SJCRH30 (cell line): ENCODE results near the gene UNKL. TPM values are rescaled to one million over a fixed set of nuclear protein-coding genes. Genes with fewer than 3 reads are reported as not detected.
A peak's percentile ranks its signal among the peaks of the same experiment; 100 is the strongest.

Experiments
- DNase-seq, 2 experiments: peaks; one replicate each; pipeline ENCODE4 v3.0.0-alpha.2; 2015 to 2020
- H3K27ac ChIP-seq: fragments of 250-450 bp; sonication (Bioruptor Pico); 2 replicates; pipeline ENCODE4 v1.5.1; 2020; ENCODE audit warnings: mild to moderate bottlenecking, moderate library complexity
- H3K27me3 ChIP-seq: fragments of 250-450 bp; sonication (Bioruptor Pico); 2 replicates; pipeline ENCODE4 v1.5.1; 2020; ENCODE audit warnings: mild to moderate bottlenecking, moderate library complexity
- H3K36me3 ChIP-seq: fragments of 250-450 bp; sonication (Bioruptor Pico); 2 replicates; pipeline ENCODE4 v1.5.1; 2020; ENCODE audit warnings: mild to moderate bottlenecking, moderate library complexity
- H3K4me1 ChIP-seq: fragments of 250-450 bp; sonication (Bioruptor Pico); 2 replicates; pipeline ENCODE4 v1.5.1; 2020; ENCODE audit warnings: mild to moderate bottlenecking, moderate library complexity
- H3K4me3 ChIP-seq: fragments of 250-450 bp; sonication (Bioruptor Pico); 2 replicates; pipeline ENCODE4 v1.5.1; 2020; ENCODE audit warnings: mild to moderate bottlenecking, moderate library complexity
- H3K9me3 ChIP-seq: fragments of 250-450 bp; sonication (Bioruptor Pico); replicated peaks from 2 replicates; pipeline ENCODE4 v1.5.1; 2020; ENCODE audit warnings: mild to moderate bottlenecking, moderate library complexity
- total RNA-seq: library from RNA; depleted of rRNA; stranded (reverse); fragments of >200 nt; shearing (Covaris generic); gene quantifications from 2 replicates; pipeline ENCODE4 v1.2.3, GENCODE V29; 2014

UNKL gene
- total RNA-seq, 1 experiment from 2014 or later, result 9.8 TPM

DNA sequence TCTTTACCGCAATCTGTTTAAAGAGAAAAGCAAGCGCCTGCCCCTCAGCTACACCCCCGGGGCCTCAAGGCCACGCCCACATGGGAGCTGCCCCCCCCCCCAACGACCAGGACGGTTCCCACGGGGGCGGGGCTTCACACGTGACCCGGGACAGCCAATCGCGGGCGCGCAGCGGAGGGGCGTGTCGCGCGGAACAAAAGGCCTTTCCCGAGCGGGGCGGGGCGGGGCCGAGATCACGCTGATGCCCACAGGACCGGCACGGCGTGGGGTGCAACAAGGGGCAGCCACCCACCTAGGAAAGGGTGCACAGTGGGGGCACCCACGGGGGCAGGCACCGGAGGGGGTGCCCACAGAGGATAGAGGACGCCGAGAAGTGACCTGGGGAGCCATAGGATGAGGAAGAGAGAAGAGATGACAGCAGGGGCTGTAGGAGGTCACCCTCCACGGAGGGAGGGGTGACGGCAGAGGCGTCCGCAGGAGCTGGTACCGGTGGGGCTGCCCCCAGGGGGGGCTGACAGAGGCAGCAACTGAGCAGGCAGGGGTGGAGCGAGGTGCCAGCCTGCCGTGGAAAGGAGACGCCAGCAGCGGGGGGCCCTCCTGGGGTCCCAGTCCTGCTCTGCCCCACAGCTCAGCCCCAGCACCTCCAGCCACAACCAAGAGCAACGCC is 6.2 kb downstream of the UNKL start:
- Histone ChIP-seq H3K27ac (no peak overlapping the region), H3K9me3 (no peaks in the 10 kb centered on the region)

DNA sequence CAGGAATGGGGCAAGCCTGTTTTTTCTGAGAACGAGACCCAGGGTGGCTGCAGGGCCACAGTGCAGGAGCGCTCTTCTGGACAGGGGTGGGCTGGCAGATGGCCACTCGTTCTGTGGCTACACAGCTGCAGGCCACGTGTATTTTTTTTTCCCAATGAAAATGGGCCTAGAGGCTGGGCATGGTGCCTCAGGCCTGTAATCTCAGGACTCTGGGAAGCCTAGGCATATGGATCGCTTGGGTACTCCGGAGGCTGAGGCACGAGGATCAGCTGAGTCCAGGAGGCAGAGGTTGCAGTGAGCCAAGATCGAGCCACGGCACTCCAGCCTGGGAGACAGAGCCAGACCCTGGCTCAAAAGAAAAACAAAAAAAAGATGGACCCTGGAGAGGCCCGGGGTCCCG is 6.8 kb downstream of the UNKL start:
- DNase-seq, result no peak
- Histone ChIP-seq H3K4me3 (peak overlapping the region; percentile 61), H3K27me3 (no peaks in the 10 kb centered on the region), H3K4me1 (no peaks in the 10 kb centered on the region), H3K27ac (no peak overlapping the region), H3K9me3 (no peaks in the 10 kb centered on the region), H3K36me3 (no peaks in the 10 kb centered on the region)

More for the DNA sequence above, 6.2 kb downstream of the UNKL start:
- no peaks in the 10 kb centered on the region for H3K27me3 ChIP-seq
- no peaks in the 10 kb centered on the region for H3K36me3 ChIP-seq
- peak overlapping the region; percentile 61 for H3K4me3 ChIP-seq
- peak; percentile 93 to 94 for DNase-seq
- no peaks in the 10 kb centered on the region for H3K4me1 ChIP-seq

DNA sequence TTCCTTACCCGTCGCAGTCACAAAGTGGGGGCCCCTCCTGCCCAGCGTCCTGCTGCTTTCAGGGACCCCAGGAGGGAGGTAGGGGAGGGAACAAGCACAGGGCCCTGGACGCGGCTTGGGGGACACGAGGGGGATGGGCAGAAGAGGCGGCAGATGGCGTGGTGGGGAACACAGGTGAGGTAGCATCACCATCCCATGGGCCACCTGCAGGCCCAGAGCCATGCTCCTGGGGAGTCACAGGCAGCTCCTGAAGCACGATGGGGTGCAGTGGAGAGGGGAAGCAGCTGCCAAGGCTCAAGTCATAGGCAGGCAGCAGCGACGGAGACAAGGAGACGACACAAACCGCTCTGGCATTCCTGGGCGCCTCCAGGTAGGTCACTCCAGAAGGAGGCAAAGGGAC is 10.8 kb downstream of the UNKL start:
- H3K9me3 ChIP-seq, result no peaks in the 10 kb centered on the region
- H3K4me1 ChIP-seq, result no peaks in the 10 kb centered on the region
- DNase-seq, result no peak
- no peaks in the 10 kb centered on the region for H3K36me3 ChIP-seq
- H3K4me3 ChIP-seq, result no peak overlapping the region
- no peak overlapping the region for H3K27ac ChIP-seq
- no peaks in the 10 kb centered on the region for H3K27me3 ChIP-seq

DNA sequence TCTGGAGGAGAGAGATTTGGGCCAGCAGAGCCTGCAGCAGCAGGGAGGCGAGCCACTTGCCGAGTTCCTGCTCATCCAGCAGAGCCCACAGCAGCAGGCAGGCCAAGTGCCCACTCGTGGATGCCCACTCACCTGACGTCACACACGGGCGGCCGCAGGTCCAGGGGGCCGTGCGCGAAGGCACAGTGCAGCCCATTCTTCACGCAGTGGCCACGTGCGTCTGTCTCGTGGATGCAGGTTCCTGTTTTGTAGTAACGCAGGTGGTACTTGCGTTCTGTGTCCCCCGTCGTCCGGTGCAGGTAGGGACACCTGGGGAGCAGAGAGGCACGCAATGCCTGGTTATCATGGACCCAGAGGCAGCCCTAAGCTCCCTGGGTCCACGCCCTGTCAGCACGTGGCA is 11.5 kb downstream of the UNKL start:
- Histone ChIP-seq H3K4me3 (no peak overlapping the region), H3K36me3 (no peaks in the 10 kb centered on the region), H3K27ac (no peak overlapping the region), H3K9me3 (no peaks in the 10 kb centered on the region), H3K4me1 (no peaks in the 10 kb centered on the region), H3K27me3 (no peaks in the 10 kb centered on the region)
- no peak for DNase-seq

DNA sequence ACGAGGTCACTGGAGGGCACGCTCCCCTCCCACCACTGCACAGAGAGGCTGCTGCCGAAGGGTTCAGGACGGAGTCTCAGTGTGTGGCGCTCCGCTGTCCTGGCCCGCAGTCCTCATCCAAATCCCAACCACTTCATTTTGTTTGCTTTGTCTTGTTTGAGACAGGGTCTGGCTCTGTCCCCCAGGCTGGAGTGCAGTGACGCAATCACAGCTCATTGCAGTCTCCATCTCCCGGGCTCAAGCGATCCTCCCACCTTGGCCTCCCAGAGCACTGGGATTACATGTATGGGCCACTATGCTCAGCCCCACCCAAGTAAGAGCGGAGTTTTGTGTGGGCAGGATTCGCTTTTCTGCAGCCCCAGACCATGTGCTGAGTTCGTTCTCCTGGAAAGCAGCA is 12.7 kb downstream of the UNKL start:
- no peaks in the 10 kb centered on the region for H3K27me3 ChIP-seq
- no peaks in the 10 kb centered on the region for H3K9me3 ChIP-seq
- no peak for DNase-seq
- no peak overlapping the region for H3K27ac ChIP-seq
- no peak overlapping the region for H3K4me3 ChIP-seq
- H3K4me1 ChIP-seq, result no peaks in the 10 kb centered on the region
- H3K36me3 ChIP-seq, result no peaks in the 10 kb centered on the region

DNA sequence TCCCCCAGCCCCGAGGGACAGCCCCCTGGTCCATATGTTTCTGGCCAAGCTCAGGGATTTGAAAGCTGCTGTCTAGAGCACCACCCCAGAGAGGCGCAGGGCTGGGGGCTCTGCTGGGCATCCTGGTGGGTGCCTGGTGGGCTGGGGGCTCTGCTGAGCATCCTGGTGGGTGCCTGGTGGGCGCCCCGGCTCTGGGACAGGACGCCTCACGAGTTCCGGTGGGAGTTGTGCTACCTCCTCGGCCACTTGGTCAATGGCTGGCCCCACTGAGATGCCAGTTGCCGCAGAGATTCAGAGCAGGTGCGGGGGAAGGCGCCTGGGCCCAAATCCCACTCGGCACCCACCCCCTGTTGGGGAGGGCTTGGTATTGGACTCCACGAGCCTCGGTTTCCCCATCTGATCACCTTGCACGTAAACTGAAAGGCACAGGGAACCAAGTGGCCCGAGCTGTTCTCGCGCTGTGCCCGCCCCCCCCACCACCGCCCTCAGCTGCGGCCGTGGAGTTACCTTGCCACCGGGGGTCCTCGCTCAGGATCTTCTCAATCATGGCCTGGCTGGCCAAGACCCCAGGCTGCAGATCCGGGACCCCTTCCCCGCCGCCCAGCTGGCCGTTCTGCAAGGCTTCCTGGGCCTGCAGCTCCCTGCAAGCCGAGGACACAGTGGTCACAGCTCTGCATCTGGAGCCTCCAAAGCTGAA is 13.3 kb downstream of the UNKL start:
- no peaks in the 10 kb centered on the region for H3K9me3 ChIP-seq
- DNase-seq, result no peak

DNA sequence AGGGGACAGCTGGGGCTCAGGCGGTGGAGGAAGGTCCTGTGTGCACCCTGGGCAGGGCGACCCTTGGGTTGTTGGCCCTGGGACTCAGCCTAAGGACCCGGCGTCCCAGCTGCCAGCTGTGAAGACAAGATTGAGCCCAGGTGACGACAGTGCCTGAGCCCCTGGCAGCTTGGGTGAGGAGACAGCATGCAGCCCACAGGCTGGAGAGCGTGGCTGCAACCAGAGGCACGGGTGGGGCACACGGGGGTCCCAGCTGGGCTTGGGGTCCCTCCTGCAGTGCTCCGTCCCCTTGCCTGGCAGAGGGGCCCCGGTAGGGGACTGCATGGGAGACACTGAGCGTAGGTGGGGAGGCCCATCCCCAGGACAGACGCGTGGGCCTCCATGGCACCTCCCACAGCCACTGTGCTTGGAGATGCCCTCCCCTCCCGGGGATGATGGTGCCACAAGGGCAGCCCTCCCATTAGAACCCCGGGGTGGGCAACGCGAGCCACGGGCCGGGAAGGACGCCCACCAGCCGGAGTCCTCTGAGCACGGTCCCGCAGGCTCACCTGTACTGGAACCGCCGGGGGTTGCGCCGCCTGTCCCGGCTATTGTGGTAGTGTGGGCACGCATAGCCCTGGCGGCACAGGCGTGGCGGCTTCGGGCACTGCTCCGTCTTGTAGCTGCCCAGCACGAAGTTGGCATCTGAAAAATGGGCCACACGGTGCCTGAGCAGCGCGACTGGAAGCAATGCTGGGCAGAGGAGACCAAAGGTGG is 15.5 kb downstream of the UNKL start:
- Histone ChIP-seq H3K36me3 (no peaks in the 10 kb centered on the region), H3K27me3 (no peaks in the 10 kb centered on the region), H3K4me3 (no peak overlapping the region), H3K4me1 (no peaks in the 10 kb centered on the region), H3K9me3 (no peaks in the 10 kb centered on the region), H3K27ac (no peak overlapping the region)
- DNase-seq, result no peak

More for the DNA sequence above, 13.3 kb downstream of the UNKL start:
- Histone ChIP-seq H3K4me1 (no peaks in the 10 kb centered on the region), H3K36me3 (no peaks in the 10 kb centered on the region), H3K4me3 (no peak overlapping the region), H3K27me3 (no peaks in the 10 kb centered on the region), H3K27ac (no peak overlapping the region)

DNA sequence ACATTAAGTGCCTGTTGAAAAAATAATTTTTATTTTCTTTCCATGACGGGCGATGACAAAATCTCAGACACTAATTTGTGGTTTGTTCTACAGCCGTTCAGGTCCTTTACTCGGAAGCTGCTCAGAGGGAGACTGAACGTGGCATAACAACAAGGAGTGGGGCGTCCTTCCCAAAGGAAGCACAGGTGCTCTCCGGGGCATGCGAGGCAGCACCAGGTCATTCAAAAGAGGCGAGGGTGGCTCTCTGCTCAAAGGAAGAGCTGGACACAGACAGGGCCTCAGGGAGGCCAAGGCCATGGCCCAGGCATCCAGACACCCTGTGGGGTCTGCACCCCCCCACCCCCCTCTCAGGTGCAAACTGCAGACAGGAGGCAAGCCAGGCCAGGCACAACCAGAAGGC is 16.2 kb downstream of the UNKL start:
- DNase-seq, result no peak
- Histone ChIP-seq H3K36me3 (no peaks in the 10 kb centered on the region), H3K27me3 (no peaks in the 10 kb centered on the region)

DNA sequence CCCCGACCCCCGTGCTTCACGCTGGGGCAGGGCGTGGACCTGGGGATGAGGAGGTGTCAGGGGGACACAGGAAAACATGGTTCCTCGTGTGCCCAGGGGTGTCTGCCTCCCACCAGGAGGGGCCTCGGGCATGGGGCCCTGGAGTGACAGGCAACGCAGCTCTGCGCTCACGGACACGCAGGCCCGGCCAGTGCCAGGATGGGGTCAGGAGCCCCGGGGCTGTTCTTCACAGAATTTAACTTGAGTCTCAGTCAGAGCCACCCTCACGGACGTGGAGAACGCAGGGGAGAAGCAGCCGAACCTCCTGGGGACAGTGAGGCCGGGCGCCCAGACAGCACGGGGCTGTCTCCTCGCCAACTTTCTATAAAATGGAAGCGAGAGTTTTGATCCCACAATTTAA is 16.7 kb downstream of the UNKL start:
- H3K36me3 ChIP-seq, result no peaks in the 10 kb centered on the region
- H3K4me3 ChIP-seq, result no peak overlapping the region
- H3K9me3 ChIP-seq, result no peaks in the 10 kb centered on the region
- H3K4me1 ChIP-seq, result no peaks in the 10 kb centered on the region
- no peaks in the 10 kb centered on the region for H3K27me3 ChIP-seq
- no peak for DNase-seq
- H3K27ac ChIP-seq, result no peak overlapping the region

More for the DNA sequence above, 16.2 kb downstream of the UNKL start:
- Histone ChIP-seq H3K27ac (no peak overlapping the region), H3K4me1 (no peaks in the 10 kb centered on the region), H3K9me3 (no peaks in the 10 kb centered on the region), H3K4me3 (no peak overlapping the region)

DNA sequence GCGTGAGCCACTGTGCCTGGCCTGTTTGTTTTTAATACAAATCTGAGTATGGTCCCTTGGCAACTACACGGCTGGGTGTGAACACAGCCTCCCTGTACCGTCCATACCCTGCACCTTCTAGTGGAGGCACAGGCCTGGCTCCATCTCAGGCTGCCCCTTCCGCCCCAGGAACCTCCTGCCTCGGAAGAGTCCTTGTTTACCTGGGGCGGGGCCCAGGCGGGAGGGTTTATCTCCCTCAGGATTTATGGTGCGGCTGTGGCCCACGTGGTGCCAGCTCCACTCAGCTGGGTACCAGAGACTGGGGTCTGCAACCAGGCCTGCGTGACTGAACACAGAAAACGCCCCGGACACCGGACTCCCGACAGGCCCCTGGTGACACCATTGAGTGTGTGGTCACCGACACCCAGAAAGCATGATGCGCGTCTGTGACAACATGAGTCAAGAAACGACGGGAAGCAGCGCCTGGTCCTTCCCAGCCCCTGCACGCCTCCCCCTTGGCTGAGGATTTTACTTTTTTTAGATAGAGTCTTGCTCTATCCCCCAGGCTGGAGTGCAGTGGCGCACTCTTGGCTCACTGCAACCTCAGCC is 19.0 kb downstream of the UNKL start:
- H3K36me3 ChIP-seq, result no peaks in the 10 kb centered on the region
- no peak for DNase-seq
- H3K27me3 ChIP-seq, result no peaks in the 10 kb centered on the region
- no peaks in the 10 kb centered on the region for H3K9me3 ChIP-seq
- H3K4me3 ChIP-seq, result no peak overlapping the region
- no peaks in the 10 kb centered on the region for H3K4me1 ChIP-seq
- no peak overlapping the region for H3K27ac ChIP-seq

DNA sequence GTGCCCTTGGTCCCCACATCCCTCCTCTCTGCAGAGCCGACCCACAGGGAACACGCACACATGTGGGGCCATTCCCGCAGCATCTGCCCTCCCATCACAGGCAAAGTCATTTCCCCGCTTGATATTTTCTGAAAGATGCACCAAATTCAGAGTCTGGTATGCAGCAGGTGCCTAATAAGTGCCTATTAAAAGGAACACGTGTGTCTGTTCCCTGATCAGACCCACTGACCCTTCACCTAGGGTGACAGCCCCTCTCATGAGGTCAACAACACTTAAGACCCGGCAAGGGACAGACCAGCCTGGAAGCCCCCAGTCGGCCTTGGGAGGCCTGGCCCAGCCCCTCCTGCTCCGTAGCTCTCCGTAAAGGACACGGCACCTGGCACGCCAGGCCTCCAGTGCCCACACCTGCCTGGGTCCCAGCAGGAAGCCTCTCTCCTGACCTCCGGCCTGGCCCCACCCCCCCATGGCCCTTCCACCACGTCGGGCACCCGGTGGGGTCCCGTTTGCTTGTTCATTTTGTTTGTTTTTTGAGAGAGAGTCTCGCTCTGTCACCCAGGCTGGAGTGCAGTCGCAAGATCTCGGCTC is 20.0 kb downstream of the UNKL start:
- Histone ChIP-seq H3K9me3 (no peaks in the 10 kb centered on the region), H3K4me3 (no peak overlapping the region), H3K27me3 (no peaks in the 10 kb centered on the region), H3K4me1 (no peaks in the 10 kb centered on the region), H3K27ac (no peak overlapping the region), H3K36me3 (no peaks in the 10 kb centered on the region)
- no peak for DNase-seq

DNA sequence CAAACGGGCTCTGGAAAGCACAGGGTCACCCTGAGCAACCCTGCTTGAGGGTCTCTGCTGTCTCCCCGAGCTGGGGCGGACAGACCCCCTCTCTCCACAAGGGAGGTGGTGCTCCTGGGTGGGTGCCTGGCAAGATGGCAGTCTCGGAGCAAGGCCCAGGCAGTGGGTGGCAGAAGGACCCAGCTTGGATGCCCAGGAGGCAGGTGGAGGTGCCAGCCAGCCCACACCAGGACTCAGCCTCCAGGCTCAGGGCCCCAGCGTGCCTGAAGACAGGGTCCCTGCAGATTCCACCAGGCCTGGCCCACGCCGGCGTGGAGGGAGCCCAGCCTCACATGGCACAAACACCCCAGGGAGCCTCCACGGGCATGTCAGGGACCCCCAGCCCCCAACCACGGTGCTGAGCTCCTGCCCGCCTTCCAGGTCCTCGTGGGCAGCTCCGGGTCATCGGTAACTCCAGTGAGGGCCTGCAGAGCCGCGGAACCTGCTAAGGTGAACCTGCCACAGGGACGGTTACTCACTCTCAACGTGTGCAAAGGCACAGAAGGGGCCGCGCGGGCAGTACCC is 20.8 kb downstream of the UNKL start:
- Histone ChIP-seq H3K9me3 (no peaks in the 10 kb centered on the region), H3K27me3 (no peaks in the 10 kb centered on the region), H3K4me1 (no peaks in the 10 kb centered on the region), H3K27ac (no peak overlapping the region), H3K36me3 (no peaks in the 10 kb centered on the region), H3K4me3 (no peak overlapping the region)
- DNase-seq, result no peak

DNA sequence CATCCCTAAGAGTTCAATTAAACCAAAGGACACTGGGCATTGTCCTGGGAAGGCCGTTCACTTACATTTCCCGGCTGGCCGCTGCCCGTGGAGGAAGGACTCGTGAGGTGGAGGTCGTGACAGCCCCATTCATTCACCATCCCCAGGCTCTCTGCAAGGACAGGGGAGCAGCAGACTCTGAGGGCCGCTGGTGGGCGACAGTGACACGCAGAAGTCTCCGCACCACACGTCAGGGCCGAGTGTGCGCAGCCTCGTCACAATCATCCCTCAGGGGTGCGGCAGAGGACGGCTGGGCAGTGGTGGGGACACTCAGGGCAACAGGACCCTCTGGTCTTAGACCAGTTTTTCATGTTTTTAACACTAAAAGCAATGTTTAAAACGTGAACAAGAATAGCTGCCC is 21.7 kb downstream of the UNKL start:
- Histone ChIP-seq H3K36me3 (no peaks in the 10 kb centered on the region), H3K9me3 (no peaks in the 10 kb centered on the region), H3K4me1 (no peaks in the 10 kb centered on the region), H3K27me3 (no peaks in the 10 kb centered on the region), H3K4me3 (no peak overlapping the region), H3K27ac (no peak overlapping the region)
- no peak for DNase-seq

DNA sequence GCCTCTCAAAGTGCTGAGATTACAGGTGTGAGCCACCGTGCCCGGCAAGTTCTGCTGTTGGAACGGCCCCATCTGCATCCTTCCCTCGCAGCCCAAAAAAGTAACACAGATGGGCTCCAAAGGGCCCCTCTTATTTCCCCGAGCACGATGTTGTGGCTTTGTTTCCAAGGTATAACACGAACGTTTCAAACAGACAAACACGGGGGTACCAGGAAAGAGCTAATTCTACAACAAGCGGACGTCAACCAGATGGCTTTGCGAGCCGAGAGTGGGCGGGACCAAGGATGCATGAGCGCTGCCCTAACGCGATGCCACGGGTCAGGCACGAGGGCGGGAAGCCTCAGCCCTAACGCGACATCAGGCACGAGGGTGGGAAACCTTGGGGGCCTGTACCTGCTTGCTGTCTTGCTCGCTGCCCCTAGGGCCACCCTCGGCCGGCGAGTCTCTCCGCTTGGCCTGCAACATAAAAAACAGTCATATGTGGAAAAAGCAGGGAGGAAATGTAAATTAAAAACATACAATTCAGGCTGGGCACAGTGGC is 24.2 kb downstream of the UNKL start:
- Histone ChIP-seq H3K9me3 (no peaks in the 10 kb centered on the region), H3K27me3 (no peaks in the 10 kb centered on the region), H3K4me3 (no peak overlapping the region), H3K27ac (no peak overlapping the region), H3K4me1 (no peaks in the 10 kb centered on the region), H3K36me3 (no peaks in the 10 kb centered on the region)
- DNase-seq, result no peak
